NOMO-1 treated with DMSO at 0.1 percent for 48 hours (cell line): ENCODE data around the gene TRMU.
"Not testable (repeated sequence)": the region's sequence is repeated elsewhere in the genome, so short reads cannot be mapped to it uniquely, and the experiment has no call there.

ENCODE experiments used
- DNase-seq: peaks from one replicate; lab custom pipeline; 2025; ENCODE audit not compliant: unreplicated experiment; lab: John Stamatoyannopoulos, UW

TRMU gene

GRCh38 chr22:46382524-46382923 is 47.0 kb downstream of the TRMU start:
- DNase-seq: no peak

- DNase-seq: no peak
These were observed 50.8 kb downstream of the TRMU start for GRCh38 chr22:46386312-46386711.

- DNase-seq: no peak
These were observed 52.2 kb downstream of the TRMU start for GRCh38 chr22:46387748-46388147.

- DNase-seq: no peak
These were observed 53.1 kb downstream of the TRMU start for GRCh38 chr22:46388647-46389046.

GRCh38 chr22:46389081-46389480 is 53.6 kb downstream of the TRMU start:
- no peak for DNase-seq

DNA sequence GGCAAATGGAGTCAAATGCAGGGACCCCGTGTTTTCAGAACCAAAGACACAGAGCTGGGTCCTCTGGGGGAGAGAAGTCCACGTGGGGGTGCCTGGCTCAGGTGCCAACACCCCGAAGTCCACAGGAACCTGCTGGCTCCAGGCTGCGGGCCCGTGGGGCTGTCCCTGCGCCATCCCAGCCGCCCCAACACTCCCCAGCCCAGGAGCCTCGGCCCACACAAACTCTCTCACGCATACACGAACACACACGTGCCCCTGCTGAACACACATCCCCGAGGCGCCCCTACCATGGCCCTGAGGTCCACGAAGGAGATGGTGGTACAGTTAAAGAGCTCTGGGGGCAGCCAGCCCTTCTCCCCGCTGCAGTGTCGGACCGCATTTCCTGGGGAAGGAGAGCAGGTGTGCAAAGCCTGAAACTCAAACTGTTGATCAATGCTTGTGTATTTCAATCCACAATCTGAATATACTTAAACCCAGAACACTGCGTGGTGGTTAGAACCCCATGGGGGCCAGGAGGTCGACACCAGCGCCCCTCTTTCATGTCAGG is 54.7 kb downstream of the TRMU start:
- no peak for DNase-seq

DNA sequence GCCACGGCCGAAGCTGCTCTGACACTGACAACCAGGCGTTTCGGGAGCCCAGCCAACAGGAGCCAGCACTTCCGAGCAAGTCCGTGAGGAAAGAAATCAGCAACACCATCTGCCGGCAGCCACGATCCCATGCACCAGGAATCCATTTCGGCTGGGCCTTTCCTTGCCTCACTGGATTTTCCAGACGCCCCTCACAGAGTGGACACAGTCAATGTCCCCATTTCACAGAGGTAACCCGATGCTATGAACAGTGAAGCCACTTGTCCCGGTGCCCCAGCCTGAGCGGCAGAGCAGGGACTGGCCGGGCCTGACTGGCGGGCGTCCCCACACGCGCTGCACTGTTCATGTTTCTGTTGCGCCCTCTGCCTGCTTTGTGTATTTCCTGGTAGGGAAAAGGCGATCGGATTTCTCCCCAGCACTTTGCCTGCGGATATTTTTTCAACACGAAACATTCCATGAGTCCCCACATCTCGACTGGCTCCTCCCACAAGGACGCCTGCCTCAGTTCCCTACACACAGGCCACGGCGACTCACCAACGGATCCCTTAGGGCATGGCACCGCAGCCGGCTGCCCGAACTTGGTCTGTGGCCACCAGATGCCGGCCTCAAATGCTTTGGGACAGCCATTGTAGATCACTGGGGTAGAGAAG is 55.3 kb downstream of the TRMU start:
- DNase-seq: no peak

- no peak for DNase-seq
These were observed 56.1 kb downstream of the TRMU start for GRCh38 chr22:46391486-46392136.

- no peak for DNase-seq
These were observed 56.8 kb downstream of the TRMU start for GRCh38 chr22:46392137-46392844.

- DNase-seq: no peak
These were observed 58.4 kb downstream of the TRMU start for GRCh38 chr22:46393873-46394272.

GRCh38 chr22:46394622-46395021 is 59.1 kb downstream of the TRMU start:
- no peak for DNase-seq

- DNase-seq: no peak
These were observed 59.6 kb downstream of the TRMU start for GRCh38 chr22:46395145-46395544.

DNA sequence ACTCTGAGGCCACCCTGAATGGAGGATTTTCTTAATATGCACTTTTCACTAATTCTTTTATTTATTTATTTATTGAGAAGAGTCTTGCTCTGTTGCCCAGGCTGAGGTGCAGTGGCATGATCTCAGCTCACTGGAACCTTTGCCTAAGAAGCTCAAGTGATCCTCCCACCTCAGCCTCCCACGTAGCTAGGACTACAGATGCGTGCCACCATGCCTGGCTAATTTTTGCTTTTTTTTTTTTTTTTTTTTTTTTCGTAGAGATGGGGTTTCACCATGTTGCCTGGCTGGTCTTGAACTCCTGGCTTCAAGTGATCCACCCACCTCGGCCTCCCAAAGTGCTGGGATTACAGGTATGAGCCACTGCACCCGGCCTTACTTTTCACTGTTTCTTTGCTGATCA is 61.5 kb downstream of the TRMU start:
- DNase-seq: not testable (repeated sequence)

GRCh38 chr22:46397514-46397913 is 62.0 kb downstream of the TRMU start:
- no peak for DNase-seq

DNA sequence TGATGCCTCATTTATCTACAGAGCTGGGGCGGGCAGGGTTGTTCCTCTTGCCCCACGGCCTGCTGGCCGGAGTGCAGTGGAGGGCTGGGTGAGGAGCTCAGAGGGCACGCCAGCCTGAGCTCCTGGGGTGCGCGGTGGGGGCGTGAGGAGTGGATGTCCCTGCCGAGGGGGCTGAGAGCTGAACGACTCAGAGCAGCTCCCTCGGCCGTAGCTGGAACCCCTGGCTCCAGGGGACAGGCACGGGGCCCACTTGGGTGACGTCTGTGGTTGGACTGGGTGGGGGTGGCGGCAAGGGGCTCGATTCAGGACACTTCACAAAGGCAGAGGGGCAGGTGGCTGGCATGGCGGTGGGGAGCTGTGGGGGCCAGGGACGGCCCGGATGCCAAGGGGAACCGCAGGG is 62.4 kb downstream of the TRMU start:
- no peak for DNase-seq

DNA sequence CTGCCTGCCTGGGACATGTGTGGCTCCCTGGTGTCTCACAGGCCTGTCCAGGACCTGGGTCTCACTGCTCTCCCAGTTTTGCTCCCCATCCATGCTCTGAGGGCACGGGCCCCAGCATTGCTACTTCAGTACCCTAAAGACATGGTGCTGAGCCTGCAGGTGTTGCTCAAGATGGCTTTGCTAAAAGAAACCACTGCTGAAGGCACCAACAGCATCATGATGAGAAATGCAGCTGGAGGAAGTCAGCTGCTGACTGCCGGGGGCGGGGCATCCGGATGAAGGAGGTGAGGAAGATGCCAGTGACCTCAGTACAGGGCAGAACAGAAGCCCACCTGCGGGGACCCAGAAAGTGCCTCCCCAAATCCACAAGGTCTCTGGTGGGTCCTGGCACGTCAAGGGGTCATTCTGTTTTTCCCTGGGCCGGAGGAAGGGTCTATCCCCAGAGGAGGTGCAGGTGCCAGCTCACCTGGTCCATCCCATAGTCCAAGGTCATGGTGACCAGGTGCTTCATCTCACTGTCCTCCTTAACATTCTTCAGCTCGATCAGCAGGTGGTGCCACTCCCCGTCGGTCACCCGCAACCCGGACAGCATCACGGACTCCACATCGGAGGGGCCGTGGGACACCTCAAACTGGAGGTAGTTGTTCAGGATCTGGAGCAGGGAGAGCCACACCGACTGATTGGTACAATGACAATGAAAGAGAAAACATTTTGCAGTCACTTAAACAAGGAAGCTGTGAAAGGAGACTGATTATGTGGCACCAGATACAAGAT is 63.9 kb downstream of the TRMU start:
- DNase-seq: no peak

DNA sequence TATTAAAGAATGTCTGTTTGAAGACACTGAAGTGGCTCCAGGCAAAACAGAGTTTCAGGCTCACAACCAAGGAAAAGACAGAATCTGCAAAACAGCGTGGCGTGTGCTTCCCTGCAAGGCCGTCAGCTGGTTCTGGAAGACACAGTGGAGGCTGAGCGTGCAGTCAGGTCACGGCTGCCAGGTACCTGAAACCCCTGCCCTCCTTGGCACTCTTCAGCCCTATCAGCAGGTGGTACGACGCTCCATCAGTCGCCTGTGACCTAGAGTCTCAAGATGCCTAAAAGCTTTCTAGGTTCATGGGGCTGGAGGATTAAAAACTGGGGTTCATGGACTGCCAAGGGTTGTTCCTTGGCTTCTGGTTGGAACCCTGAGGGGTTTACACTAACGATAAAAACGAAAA is 65.9 kb downstream of the TRMU start:
- no peak for DNase-seq

DNA sequence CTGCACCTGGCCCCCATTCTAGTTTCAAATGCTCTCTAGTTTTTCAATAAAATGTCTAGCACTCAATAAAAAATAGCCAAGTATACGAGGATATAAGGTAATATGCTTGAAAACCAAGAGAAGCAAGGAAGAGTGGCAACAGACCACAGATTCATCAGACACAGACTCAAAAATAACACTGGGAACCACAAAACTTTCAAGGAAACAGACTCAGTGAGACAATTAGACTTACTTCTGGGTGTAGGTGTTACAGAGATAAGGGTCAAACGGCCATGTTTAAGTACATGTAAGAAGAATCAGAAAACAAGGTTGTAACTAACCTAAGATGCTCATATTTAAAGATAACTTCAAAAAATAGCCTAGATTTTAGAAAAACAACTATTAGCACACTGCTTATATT is 67.0 kb downstream of the TRMU start:
- no peak for DNase-seq

DNA sequence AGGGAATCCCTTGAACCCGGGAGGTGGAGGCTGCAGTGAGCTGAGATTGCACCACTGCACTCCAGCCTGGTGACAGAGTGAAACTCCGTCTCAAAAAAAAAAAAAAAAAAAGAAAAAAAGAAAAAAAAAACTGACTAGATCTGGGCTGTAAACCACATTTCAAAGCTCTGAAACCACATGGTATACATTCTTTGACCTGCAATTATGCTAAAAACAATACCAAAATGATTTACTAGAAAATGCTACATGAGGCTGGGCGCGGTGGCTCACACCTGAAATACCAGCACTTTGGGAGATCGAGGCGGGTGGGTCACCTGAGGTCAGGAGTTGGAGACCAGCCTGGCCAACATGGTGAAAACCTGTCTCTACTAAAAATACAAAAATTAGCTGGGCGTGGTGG is 68.4 kb downstream of the TRMU start:
- not testable (repeated sequence) for DNase-seq

- DNase-seq: no peak
These were observed 70.4 kb downstream of the TRMU start for GRCh38 chr22:46405901-46406300.

- no peak for DNase-seq
These were observed 70.8 kb downstream of the TRMU start for GRCh38 chr22:46406349-46406748.
